Mesendoderm (in vitro differentiated cells): ENCODE measurements around the gene ZNF219.
A peak's percentile ranks its signal among the peaks of the same experiment; 100 is the strongest.

Experiments used
- DNase-seq: peaks from one replicate; pipeline ENCODE4 v3.0.0; 2013
- H2AK5ac ChIP-seq: 2 replicates; pipeline ENCODE4 v1.6.1; 2013; ENCODE audit warnings: low read length, inconsistent platforms
- H2BK120ac ChIP-seq: 2 replicates; pipeline ENCODE4 v1.6.1; 2013; ENCODE audit warnings: low read depth, mild to moderate bottlenecking, low read length, moderate library complexity, mixed read lengths
- H2BK15ac ChIP-seq: replicated peaks from 2 replicates; pipeline ENCODE4 v1.6.1; 2013; ENCODE audit warnings: low read depth, mild to moderate bottlenecking, moderate library complexity
- H2BK5ac ChIP-seq: 2 replicates; pipeline ENCODE4 v1.6.1; 2013; ENCODE audit warnings: low read length, inconsistent platforms
- H3K18ac ChIP-seq: 2 replicates; pipeline ENCODE4 v1.6.1; 2013; ENCODE audit warnings: mild to moderate bottlenecking, low read length, mixed read lengths
- H3K23ac ChIP-seq: one replicate; pipeline ENCODE4 v1.6.1; 2013; ENCODE audit warnings: low read length
- H3K27ac ChIP-seq: 2 replicates; pipeline ENCODE4 v1.5.1; 2013; ENCODE audit warnings: low read depth, mild to moderate bottlenecking, inconsistent platforms, low read length, moderate library complexity
- H3K27me3 ChIP-seq: 2 replicates; pipeline ENCODE4 v1.6.1; 2013; ENCODE audit warnings: low read length, control low read depth, mild to moderate bottlenecking, inconsistent platforms; ENCODE audit not compliant: insufficient read depth, poor library complexity
- H3K36me3 ChIP-seq: 2 replicates; pipeline ENCODE4 v1.6.1; 2013; ENCODE audit warnings: low read length, inconsistent platforms; ENCODE audit not compliant: control insufficient read depth, insufficient read depth
- H3K4ac ChIP-seq: one replicate; pipeline ENCODE4 v1.6.1; 2013; ENCODE audit warnings: low read depth, mild to moderate bottlenecking, low read length, moderate library complexity
- H3K4me1 ChIP-seq: 2 replicates; pipeline ENCODE4 v1.6.1; 2013; ENCODE audit warnings: low read depth, low read length, inconsistent platforms; ENCODE audit not compliant: control insufficient read depth
- H3K4me2 ChIP-seq: 2 replicates; pipeline ENCODE4 v1.6.1; 2013; ENCODE audit warnings: low read length
- H3K4me3 ChIP-seq: 2 replicates; pipeline ENCODE4 v1.5.1; 2013; ENCODE audit warnings: mild to moderate bottlenecking, low read length
- H3K56ac ChIP-seq: one replicate; pipeline ENCODE4 v1.6.1; 2013; ENCODE audit warnings: low read length
- H3K79me1 ChIP-seq: 2 replicates; pipeline ENCODE4 v1.6.1; 2013; ENCODE audit warnings: low read length, inconsistent platforms
- H3K79me2 ChIP-seq: 2 replicates; pipeline ENCODE4 v1.6.1; 2013; ENCODE audit warnings: mild to moderate bottlenecking, low read length; ENCODE audit not compliant: control insufficient read depth, insufficient read depth
- H3K9ac ChIP-seq: 2 replicates; pipeline ENCODE4 v1.6.1; 2013; ENCODE audit warnings: low read length, inconsistent platforms
- H4K5ac ChIP-seq: one replicate; pipeline ENCODE4 v1.6.1; 2013; ENCODE audit warnings: low read length
- H4K8ac ChIP-seq: one replicate; pipeline ENCODE4 v1.6.1; 2013; ENCODE audit warnings: low read depth, mild to moderate bottlenecking, control low read depth, low read length, moderate library complexity
- WGBS: extraction: QIAGEN DNeasy Blood & Tissue Kit; methylation state at CpG from one replicate; pipeline ENCODE4 v1.1.7; 2013; ENCODE audit warnings: low lambda C conversion rate, missing lambda C conversion rate; ENCODE audit not compliant: insufficient coverage; ENCODE audit errors: extremely low coverage; 5-methylcytosine and 5-hydroxymethylcytosine counted together

The ZNF219 gene

GRCh38 chr14:21096438-21096837 lies 2.0 kb downstream of the ZNF219 start:
- H3K56ac ChIP-seq: no peak overlapping the region
- no peak overlapping the region for H3K27ac ChIP-seq
- no peak overlapping the region for H3K9ac ChIP-seq
- no peak overlapping the region for H4K5ac ChIP-seq
- no peaks in the 10 kb centered on the region for H3K36me3 ChIP-seq
- H4K8ac ChIP-seq: no peak overlapping the region
- DNase-seq: no peak
- H3K23ac ChIP-seq: no peak overlapping the region
- peaks cover 11% of the 10 kb centered on the region for H3K79me1 ChIP-seq
- no peak overlapping the region for H2BK5ac ChIP-seq
- no peak overlapping the region for H2AK5ac ChIP-seq
- no peak overlapping the region for H2BK120ac ChIP-seq
- no peaks in the 10 kb centered on the region for H3K27me3 ChIP-seq
- H3K4ac ChIP-seq: no peak overlapping the region
- H2BK15ac ChIP-seq: no peak overlapping the region
- H3K4me2 ChIP-seq: no peak overlapping the region
- H3K4me3 ChIP-seq: no peak overlapping the region
- WGBS: no CpG with 5 or more reads among the region's 3 CpGs
- H3K4me1 ChIP-seq: peaks cover 21% of the 10 kb centered on the region
- H3K18ac ChIP-seq: no peak overlapping the region
- peaks cover 15% of the 10 kb centered on the region for H3K79me2 ChIP-seq

- no peak overlapping the region for H3K4me3 ChIP-seq
- H3K56ac ChIP-seq: no peak overlapping the region
- no peak overlapping the region for H3K18ac ChIP-seq
- peak; percentile 61 for DNase-seq
- no CpG with 5 or more reads among the region's 6 CpGs for WGBS
- H2AK5ac ChIP-seq: no peak overlapping the region
- no peak overlapping the region for H2BK5ac ChIP-seq
- no peaks in the 10 kb centered on the region for H3K36me3 ChIP-seq
- H4K8ac ChIP-seq: no peak overlapping the region
- no peak overlapping the region for H3K4me2 ChIP-seq
- no peak overlapping the region for H3K23ac ChIP-seq
- no peaks in the 10 kb centered on the region for H3K27me3 ChIP-seq
- H3K79me1 ChIP-seq: peaks cover 11% of the 10 kb centered on the region
- no peak overlapping the region for H4K5ac ChIP-seq
- no peak overlapping the region for H3K27ac ChIP-seq
- peaks cover 21% of the 10 kb centered on the region for H3K4me1 ChIP-seq
- H2BK15ac ChIP-seq: no peak overlapping the region
- H3K9ac ChIP-seq: no peak overlapping the region
- H3K79me2 ChIP-seq: peaks cover 15% of the 10 kb centered on the region
- H3K4ac ChIP-seq: no peak overlapping the region
- H2BK120ac ChIP-seq: no peak overlapping the region
These were observed 2.8 kb downstream of the ZNF219 start for GRCh38 chr14:21095430-21096205.

- no CpG with 5 or more reads among the region's 7 CpGs for WGBS
- peak overlapping the region; percentile 67 for H3K9ac ChIP-seq
- H3K79me2 ChIP-seq: peaks cover 15% of the 10 kb centered on the region
- peak overlapping the region; percentile 10 for H3K4ac ChIP-seq
- H3K18ac ChIP-seq: peak overlapping the region; percentile 43
- peak overlapping the region; percentile 91 for H3K4me2 ChIP-seq
- no peak overlapping the region for H4K5ac ChIP-seq
- H3K79me1 ChIP-seq: peaks cover 11% of the 10 kb centered on the region
- H2AK5ac ChIP-seq: peak overlapping the region; percentile 93
- H2BK5ac ChIP-seq: peak overlapping the region; percentile 84
- DNase-seq: peak; percentile 96
- H2BK120ac ChIP-seq: no peak overlapping the region
- no peak overlapping the region for H3K23ac ChIP-seq
- H2BK15ac ChIP-seq: no peak overlapping the region
- no peak overlapping the region for H4K8ac ChIP-seq
- H3K36me3 ChIP-seq: peaks cover 5% of the 10 kb centered on the region
- peak overlapping the region; percentile 83 for H3K27ac ChIP-seq
- H3K4me3 ChIP-seq: no peak overlapping the region
- peak overlapping the region; percentile 91 for H3K56ac ChIP-seq
- peaks cover 16% of the 10 kb centered on the region for H3K4me1 ChIP-seq
- H3K27me3 ChIP-seq: no peaks in the 10 kb centered on the region
These were observed 4.4 kb downstream of the ZNF219 start for GRCh38 chr14:21093769-21094681.

- no CpG with 5 or more reads among the region's 36 CpGs for WGBS
- no peak for DNase-seq
These were observed 5.4 kb downstream of the ZNF219 start for GRCh38 chr14:21093018-21093417.

GRCh38 chr14:21092273-21093011 lies 6.0 kb downstream of the ZNF219 start:
- no peak overlapping the region for H2AK5ac ChIP-seq
- no peak overlapping the region for H3K23ac ChIP-seq
- peaks cover 11% of the 10 kb centered on the region for H3K79me1 ChIP-seq
- peaks cover 15% of the 10 kb centered on the region for H3K79me2 ChIP-seq
- H4K8ac ChIP-seq: no peak overlapping the region
- H3K56ac ChIP-seq: peak overlapping the region; percentile 12
- no peak overlapping the region for H2BK5ac ChIP-seq
- H3K4ac ChIP-seq: no peak overlapping the region
- no peak overlapping the region for H3K4me3 ChIP-seq
- H3K9ac ChIP-seq: no peak overlapping the region
- no peak overlapping the region for H2BK15ac ChIP-seq
- H3K18ac ChIP-seq: no peak overlapping the region
- H3K36me3 ChIP-seq: peaks cover 6% of the 10 kb centered on the region
- H3K4me2 ChIP-seq: no peak overlapping the region
- H2BK120ac ChIP-seq: no peak overlapping the region
- DNase-seq: peak; percentile 86
- H3K4me1 ChIP-seq: peaks cover 16% of the 10 kb centered on the region
- H3K27ac ChIP-seq: no peak overlapping the region
- no peak overlapping the region for H4K5ac ChIP-seq
- H3K27me3 ChIP-seq: no peaks in the 10 kb centered on the region
- WGBS: no CpG with 5 or more reads among the region's 59 CpGs

More at GRCh38 chr14:21093018-21093417, 5.4 kb downstream of the ZNF219 start:
- H3K27me3 ChIP-seq: no peaks in the 10 kb centered on the region
- H3K36me3 ChIP-seq: peaks cover 6% of the 10 kb centered on the region
- no peak overlapping the region for H4K5ac ChIP-seq
- H2BK120ac ChIP-seq: no peak overlapping the region
- H3K4me2 ChIP-seq: no peak overlapping the region
- H3K4me1 ChIP-seq: peaks cover 16% of the 10 kb centered on the region
- no peak overlapping the region for H3K4ac ChIP-seq
- peaks cover 15% of the 10 kb centered on the region for H3K79me2 ChIP-seq
- H2AK5ac ChIP-seq: no peak overlapping the region
- no peak overlapping the region for H3K4me3 ChIP-seq
- H2BK5ac ChIP-seq: no peak overlapping the region
- H3K27ac ChIP-seq: peak overlapping the region; percentile 83
- H3K56ac ChIP-seq: peak overlapping the region; percentile 91
- H2BK15ac ChIP-seq: no peak overlapping the region
- no peak overlapping the region for H4K8ac ChIP-seq
- peaks cover 11% of the 10 kb centered on the region for H3K79me1 ChIP-seq
- no peak overlapping the region for H3K18ac ChIP-seq
- H3K9ac ChIP-seq: no peak overlapping the region
- H3K23ac ChIP-seq: no peak overlapping the region
